Spinal cord (tissue), 10 donors: ENCODE results near the gene GLRX3. TPM values are rescaled to one million over a fixed set of nuclear protein-coding genes. Genes with fewer than 3 reads are reported as not detected.

Experiments used
- DNase-seq, 6 donors: peaks; one replicate each; pipeline versions ENCODE4 v3.0.0 to v3.0.0-alpha.2; 2013 to 2015; ENCODE audit warnings: low spot score in 6 of 6, low read depth in 4 of 6
- H3K27ac ChIP-seq: one replicate; pipeline ENCODE4 v1.5.1; 2013; ENCODE audit warnings: low read depth, low read length, control low read depth
- H3K27me3 ChIP-seq: one replicate; pipeline ENCODE4 v1.6.1; 2013; ENCODE audit warnings: low read length; ENCODE audit not compliant: control insufficient read depth, insufficient read depth
- H3K36me3 ChIP-seq: one replicate; pipeline ENCODE4 v1.6.1; 2013; ENCODE audit warnings: low read length; ENCODE audit not compliant: control insufficient read depth, insufficient read depth
- H3K4me1 ChIP-seq: one replicate; pipeline ENCODE4 v1.6.1; 2013; ENCODE audit warnings: low read length; ENCODE audit not compliant: control insufficient read depth, insufficient read depth
- H3K4me3 ChIP-seq: one replicate; pipeline ENCODE4 v1.5.1; 2013; ENCODE audit warnings: low read depth, low read length, control low read depth
- H3K9me3 ChIP-seq: one replicate; pipeline ENCODE4 v1.6.1; 2013; ENCODE audit warnings: low read length; ENCODE audit not compliant: control insufficient read depth, insufficient read depth
- WGBS: methylation state at CpG from one replicate; pipeline ENCODE4 v1.1.5; 2013; ENCODE audit warnings: missing lambda C conversion rate; ENCODE audit not compliant: insufficient coverage; 5-methylcytosine and 5-hydroxymethylcytosine counted together
- polyA plus RNA-seq, 2 donors: library from polyadenylated mRNA; unstranded; fragments of 120-200 nt; gene quantifications; one replicate each; pipeline ENCODE4 v1.2.1, GENCODE V29; 2013; ENCODE audit not compliant: insufficient read length in 2 of 2
- total RNA-seq, 2 donors: library from RNA; depleted of rRNA in 1 of 2; stranded (reverse); fragments of 120-200 nt in 1 of 2; fragments of >200 nt in 1 of 2; gene quantifications; one replicate each; pipeline versions ENCODE4 v1.2.3 to v1.2.4, GENCODE V29; 2013 to 2014
- donor health status: healthy.

Gene GLRX3
- total and polyA plus RNA-seq, 4 donors = 65.1 to 101 (median 84.4) TPM

GRCh38 chr10:130227883-130228282, 91.7 kb downstream of the GLRX3 start:
- Histone ChIP-seq H3K27me3 (no peaks in the 10 kb centered on the region), H3K27ac (no peak overlapping the region), H3K4me3 (no peak overlapping the region), H3K4me1 (peaks cover 6% of the 10 kb centered on the region), H3K36me3 (no peaks in the 10 kb centered on the region), H3K9me3 (no peaks in the 10 kb centered on the region)
- no peak for DNase-seq
- WGBS = 100% methylated on average over 1 of the region's 2 CpGs

Other genes starting within 250 kb of the GLRX3 start
- 10 to 100 TPM; 14.3 to 83.1 TPM for gene EBF3, start 172.1 kb upstream of the GLRX3 start, total RNA-seq
- gene EBF3, start 172.1 kb upstream of the GLRX3 start, polyA plus RNA-seq = 100 to 1,000 TPM; 149 to 166 TPM
- 1 to 10 TPM in 1 of 2 donors, under 1 TPM in 1; 0.79 to 2.2 TPM for gene C10orf143, start 25.6 kb upstream of the GLRX3 start, total RNA-seq
- gene C10orf143, start 25.6 kb upstream of the GLRX3 start, polyA plus RNA-seq = 1 to 10 TPM; 3.8 to 4.5 TPM